NOMO-1 treated with DMSO at 0.1 percent for 48 hours (cell line): ENCODE results near the gene CENPC.
"Not testable (repeated sequence)": the region's sequence is repeated elsewhere in the genome, so short reads cannot be mapped to it uniquely, and the experiment has no call there.

Experiments
- DNase-seq: peaks from one replicate; lab custom pipeline; 2025; ENCODE audit not compliant: unreplicated experiment; lab: John Stamatoyannopoulos, UW

The CENPC gene

GRCh38 chr4:67545199-67546003 lies at the start of gene CENPC:
TSS of gene CENPC (minus strand) at chr4:67545503. CDS start at chr4:67545355, 148 bp downstream.
- peak; percentile 97 for DNase-seq

GRCh38 chr4:67593741-67594175 lies 48.5 kb upstream of the CENPC start:
- peak; percentile 9 for DNase-seq

GRCh38 chr4:67587156-67587555 lies 41.9 kb upstream of the CENPC start:
- no peak for DNase-seq

GRCh38 chr4:67584496-67584895 lies 39.2 kb upstream of the CENPC start:
- no peak for DNase-seq

- no peak for DNase-seq
These were observed 36.6 kb upstream of the CENPC start for GRCh38 chr4:67581913-67582312.

- DNase-seq, result no peak
These were observed 36.0 kb upstream of the CENPC start for GRCh38 chr4:67581208-67581857.

- DNase-seq, result no peak
These were observed 35.3 kb upstream of the CENPC start for GRCh38 chr4:67580577-67580976.

GRCh38 chr4:67576538-67576937 lies 31.2 kb upstream of the CENPC start:
- DNase-seq, result no peak

GRCh38 chr4:67576059-67576466 lies 30.8 kb upstream of the CENPC start:
- DNase-seq, result no peak

GRCh38 chr4:67575232-67576058 lies 30.1 kb upstream of the CENPC start:
- DNase-seq, result peak; percentile 88

- peak; percentile 15 for DNase-seq
These were observed 27.9 kb upstream of the CENPC start for GRCh38 chr4:67573193-67573592.

- no peak for DNase-seq
These were observed 26.7 kb upstream of the CENPC start for GRCh38 chr4:67571975-67572374.

- DNase-seq, result no peak
These were observed 25.2 kb upstream of the CENPC start for GRCh38 chr4:67570537-67570936.

- peak; percentile 35 for DNase-seq
These were observed 23.5 kb upstream of the CENPC start for GRCh38 chr4:67568820-67569219.

- DNase-seq, result no peak
These were observed 21.0 kb upstream of the CENPC start for GRCh38 chr4:67566335-67566734.

GRCh38 chr4:67565284-67565683 lies 20.0 kb upstream of the CENPC start:
- DNase-seq, result no peak

GRCh38 chr4:67558493-67558892 lies 13.2 kb upstream of the CENPC start, which contains the start of gene STAP1:
TSS of gene STAP1 (plus strand) at chr4:67558727. CDS start at chr4:67558810, 83 bp downstream.
- DNase-seq, result peak; percentile 78

- peak; percentile 21 for DNase-seq
These were observed 11.1 kb upstream of the CENPC start for GRCh38 chr4:67556436-67556835.

- peak; percentile 5 for DNase-seq
These were observed 10.1 kb upstream of the CENPC start for GRCh38 chr4:67555447-67555846.

- DNase-seq, result no peak
These were observed 8.8 kb upstream of the CENPC start for GRCh38 chr4:67554096-67554495.

GRCh38 chr4:67552146-67552792 lies 7.0 kb upstream of the CENPC start:
- DNase-seq, result not testable (repeated sequence)
